22Rv1 (cell line): ENCODE results near the gene RBM18.

Source experiments
- H3K27ac ChIP-seq: fragments of 450-650 bp; 2 replicates; pipeline ENCODE4 v1.5.1; 2017
- ZFX ChIP-seq: fragments of 450-650 bp; IDR thresholded peaks from 2 replicates; pipeline ENCODE4 v1.6.1; 2017; ENCODE audit warnings: antibody characterized with exemption, borderline replicate concordance
- TF ChIP-seq, protein P1 (sequence below): fragments of 450-650 bp; IDR thresholded peaks from 2 replicates; pipeline ENCODE4 v1.5.1; 2017; ENCODE audit warnings: mild to moderate bottlenecking

Gene RBM18

DNA sequence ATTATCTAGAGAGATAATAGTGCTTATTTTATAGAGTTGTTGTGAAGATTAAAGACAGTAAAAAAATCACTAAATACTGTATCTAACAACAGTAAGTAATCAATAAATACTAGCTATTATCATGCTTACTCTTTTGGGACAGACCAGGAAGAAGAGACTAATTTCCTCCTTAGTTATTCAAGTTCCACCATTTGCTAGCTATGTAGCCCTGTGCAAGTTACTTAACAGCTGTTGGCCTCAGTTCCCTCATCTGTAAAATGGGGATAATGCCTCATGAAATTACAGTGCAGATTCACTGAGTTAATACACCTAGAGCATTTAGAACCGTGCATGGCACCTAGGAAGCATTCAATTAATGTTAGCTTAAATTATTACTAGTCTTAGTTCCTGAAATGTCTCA lies 2.6 kb downstream of the RBM18 start:
- H3K27ac ChIP-seq = peak overlapping the region; percentile 35
- TF ChIP-seq, protein P1, sequence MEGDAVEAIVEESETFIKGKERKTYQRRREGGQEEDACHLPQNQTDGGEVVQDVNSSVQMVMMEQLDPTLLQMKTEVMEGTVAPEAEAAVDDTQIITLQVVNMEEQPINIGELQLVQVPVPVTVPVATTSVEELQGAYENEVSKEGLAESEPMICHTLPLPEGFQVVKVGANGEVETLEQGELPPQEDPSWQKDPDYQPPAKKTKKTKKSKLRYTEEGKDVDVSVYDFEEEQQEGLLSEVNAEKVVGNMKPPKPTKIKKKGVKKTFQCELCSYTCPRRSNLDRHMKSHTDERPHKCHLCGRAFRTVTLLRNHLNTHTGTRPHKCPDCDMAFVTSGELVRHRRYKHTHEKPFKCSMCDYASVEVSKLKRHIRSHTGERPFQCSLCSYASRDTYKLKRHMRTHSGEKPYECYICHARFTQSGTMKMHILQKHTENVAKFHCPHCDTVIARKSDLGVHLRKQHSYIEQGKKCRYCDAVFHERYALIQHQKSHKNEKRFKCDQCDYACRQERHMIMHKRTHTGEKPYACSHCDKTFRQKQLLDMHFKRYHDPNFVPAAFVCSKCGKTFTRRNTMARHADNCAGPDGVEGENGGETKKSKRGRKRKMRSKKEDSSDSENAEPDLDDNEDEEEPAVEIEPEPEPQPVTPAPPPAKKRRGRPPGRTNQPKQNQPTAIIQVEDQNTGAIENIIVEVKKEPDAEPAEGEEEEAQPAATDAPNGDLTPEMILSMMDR = no peak
- TF ChIP-seq ZFX = no peak

DNA sequence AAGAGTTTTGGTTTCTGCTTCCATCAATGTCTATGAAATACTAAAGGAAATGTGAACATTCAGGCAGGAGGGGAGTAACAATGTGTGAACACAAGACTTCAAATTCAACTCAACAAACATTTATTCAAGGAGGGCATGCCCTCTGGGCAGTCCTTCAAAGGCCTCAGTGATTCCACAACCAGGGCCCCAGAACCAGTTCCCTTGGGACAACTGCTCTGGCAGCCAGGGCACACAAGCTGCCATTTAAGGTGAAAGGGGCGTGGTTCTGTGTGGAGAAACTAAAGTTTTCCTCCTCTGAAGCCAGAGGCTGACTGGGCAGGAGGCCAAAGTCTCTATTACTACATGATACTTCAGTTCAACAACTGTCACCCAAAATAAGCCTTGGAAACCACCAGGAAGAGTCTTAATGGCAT lies 3.2 kb downstream of the RBM18 start:
- peak overlapping the region; percentile 35 for H3K27ac ChIP-seq
- no peak for TF ChIP-seq ZFX
- TF ChIP-seq, protein P1 = no peak

DNA sequence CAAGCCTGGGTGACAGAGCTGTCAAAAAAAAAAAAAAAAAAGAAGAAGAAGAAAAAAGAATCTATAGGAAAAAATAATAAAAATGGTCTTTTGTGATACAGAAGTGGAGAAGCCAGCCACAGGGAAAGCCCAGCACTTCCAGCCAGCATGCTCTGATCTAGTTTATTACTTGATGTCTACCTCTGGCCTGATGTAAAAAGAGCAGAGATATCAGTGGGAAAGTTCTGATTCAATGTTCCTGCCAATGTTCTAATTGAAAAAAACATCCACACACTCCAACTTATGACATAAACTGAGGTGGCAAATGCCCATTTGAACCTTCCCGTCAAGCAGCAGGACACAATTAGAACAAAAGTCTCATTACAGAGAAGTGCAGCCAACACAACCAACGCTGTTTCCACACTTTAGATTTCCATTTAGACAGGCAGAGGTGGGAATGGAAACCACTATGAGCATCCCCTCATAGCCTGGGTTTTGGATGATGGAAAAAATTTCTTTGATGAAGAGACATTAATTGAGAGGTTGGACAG lies 5.7 kb downstream of the RBM18 start:
- no peak overlapping the region for H3K27ac ChIP-seq
- TF ChIP-seq, protein P1 = no peak
- no peak for TF ChIP-seq ZFX

DNA sequence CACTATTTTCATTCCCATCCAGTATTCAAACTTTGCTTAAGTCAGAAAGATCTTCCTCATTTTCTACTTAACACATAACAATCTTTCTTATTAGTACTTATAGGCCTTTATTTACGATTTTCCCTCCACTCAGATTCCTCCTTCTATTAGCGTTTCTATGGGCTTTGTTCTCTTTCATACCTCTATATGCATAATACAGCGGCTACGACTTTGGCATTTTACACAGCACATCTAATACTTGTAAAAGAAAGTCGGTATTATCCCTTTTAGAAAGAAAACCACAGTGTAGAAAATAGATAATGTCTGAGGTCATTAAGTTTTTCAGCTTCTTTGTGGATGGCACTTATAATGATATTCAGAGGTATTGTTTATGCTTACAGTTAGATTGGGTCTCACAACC lies 8.4 kb downstream of the RBM18 start:
- TF ChIP-seq, protein P1 = no peak
- no peak for TF ChIP-seq ZFX

DNA sequence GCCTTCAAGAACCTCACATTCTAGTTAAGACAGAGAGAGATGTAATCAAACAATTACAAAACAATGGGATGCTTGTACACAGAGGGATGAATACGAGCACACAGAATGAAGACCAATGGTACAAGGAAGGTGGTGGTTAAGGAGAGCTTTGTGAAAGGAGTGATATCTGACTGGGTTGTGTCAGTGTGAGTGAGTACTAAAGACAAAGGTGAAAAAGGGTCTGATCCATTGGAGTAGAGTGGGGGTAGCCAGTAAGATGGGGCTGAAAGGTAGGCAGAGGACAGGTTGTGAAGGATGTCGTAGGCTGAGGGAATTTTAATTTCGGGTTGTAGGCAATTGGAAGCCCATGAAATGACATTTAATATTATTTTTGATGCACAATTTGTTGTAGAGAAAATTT lies 9.9 kb downstream of the RBM18 start:
- TF ChIP-seq, protein P1 = no peak
- no peak for TF ChIP-seq ZFX
- no peak overlapping the region for H3K27ac ChIP-seq

More for the DNA sequence above, 8.4 kb downstream of the RBM18 start:
- H3K27ac ChIP-seq = no peak overlapping the region

DNA sequence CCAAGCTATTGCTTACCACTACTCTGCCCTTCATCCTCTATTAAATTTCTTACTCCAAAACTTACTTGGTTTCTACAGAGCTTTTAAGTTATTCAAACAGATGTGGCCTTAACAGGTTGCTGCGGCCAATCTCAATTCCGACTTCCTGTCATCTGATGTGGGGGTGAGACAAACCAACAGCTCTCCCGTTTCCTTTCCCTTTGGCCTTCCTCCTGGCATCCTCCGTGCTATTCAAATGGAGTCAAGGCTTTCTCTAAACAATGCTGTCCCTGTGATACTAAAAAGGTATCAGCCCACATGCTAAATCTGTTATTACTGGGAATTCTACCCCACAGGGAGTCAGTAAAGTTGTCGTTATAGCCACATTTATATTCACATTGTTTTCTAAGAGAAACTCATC lies 11.8 kb downstream of the RBM18 start:
- no peak overlapping the region for H3K27ac ChIP-seq

DNA sequence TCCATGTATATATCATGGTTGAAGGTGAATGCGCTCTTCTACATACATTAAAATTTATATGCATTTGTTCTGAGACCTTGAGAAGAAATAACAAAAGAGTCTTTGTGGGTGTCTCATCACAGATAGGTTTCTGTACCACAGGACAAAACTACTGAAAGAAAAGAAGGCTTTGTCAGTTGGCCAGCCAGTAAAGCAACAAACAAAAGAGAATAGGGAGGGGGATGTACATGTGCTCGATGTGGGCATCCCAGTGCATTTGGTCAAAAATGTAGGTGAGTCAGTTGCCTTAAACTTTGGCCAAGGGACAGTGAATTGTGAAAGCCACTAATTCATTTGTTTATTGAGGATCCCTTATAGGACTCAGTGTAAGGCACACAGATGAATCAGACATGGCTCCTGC lies 13.3 kb downstream of the RBM18 start:
- TF ChIP-seq, protein P1 = no peak
- no peak for TF ChIP-seq ZFX
- no peak overlapping the region for H3K27ac ChIP-seq

More for the DNA sequence above, 11.8 kb downstream of the RBM18 start:
- TF ChIP-seq, protein P1 = no peak
- no peak for TF ChIP-seq ZFX
